Stomach (tissue), 4 donors: ENCODE results near the gene PDCD1.

Experiments used
- EP300 ChIP-seq: sonication (generic); formaldehyde crosslinking; IDR thresholded peaks from one replicate; pipeline ENCODE4 v1.6.1; 2017; ENCODE audit warnings: antibody characterized with exemption
- POLR2A ChIP-seq, 4 donors: fragments of 450-650 bp; IDR thresholded peaks; one replicate each; pipeline ENCODE4 v1.6.1; 2016; ENCODE audit warnings: antibody characterized with exemption in 4 of 4, control low read depth in 2 of 4, mild to moderate bottlenecking in 1 of 4, moderate library complexity in 1 of 4

DNA sequence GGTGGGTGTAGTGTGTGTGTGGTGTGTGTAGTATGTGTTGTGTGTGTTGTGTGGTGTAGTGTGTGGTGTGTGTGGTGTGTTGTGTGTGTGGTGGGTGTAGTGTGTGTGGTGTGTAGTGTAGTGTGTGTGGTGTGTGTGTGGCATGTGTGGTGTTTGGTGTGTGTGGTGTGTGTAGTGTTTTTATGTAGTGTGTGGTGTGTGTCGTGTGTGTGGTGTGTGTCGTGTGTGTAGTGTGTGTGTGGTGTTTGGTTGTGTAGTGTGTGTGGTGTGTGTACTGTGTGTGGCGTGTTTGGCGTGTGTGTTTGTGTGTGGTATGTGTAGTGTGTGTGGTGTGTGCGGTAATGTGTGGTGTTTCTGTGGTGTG, 6.1 kb upstream of the PDCD1 start:
- TF ChIP-seq POLR2A (IDR thresholded peaks at IDR 0.05) (peak in 2 of 4 donors; percentile 5 to 57), EP300 (no peak)
